Cardiac septum (tissue), 1 donor: ENCODE measurements around the gene APOL2. TPM values are rescaled to one million over a fixed set of nuclear protein-coding genes. Genes with fewer than 3 reads are reported as not detected.
"Not testable (repeated sequence)": the region's sequence is repeated elsewhere in the genome, so short reads cannot be mapped to it uniquely, and the experiment has no call there.

ENCODE experiments used
- DNase-seq: peaks from one replicate; pipeline ENCODE4 v3.0.0-alpha.2; 2020; ENCODE audit warnings: low spot score
- intact Hi-C: fragments of 100-400 bp; cut with DNase I; formaldehyde crosslinking; loops from one replicate; pipeline ENCODE4 v1.14.0; 2022
- total RNA-seq: library from RNA; stranded (reverse); fragmentation: NEBNext Ultra II Directional; extraction: Animal tissue kit (Norgen Biotek cat#: 25700); gene quantifications from one replicate; pipeline ENCODE4 v1.2.1, GENCODE V29; 2021
- donor health status: DM: no; HTN: no; CAD: no.

Gene APOL2
- total RNA-seq, 1 donor from 2014 or later: 47.9 TPM

DNA sequence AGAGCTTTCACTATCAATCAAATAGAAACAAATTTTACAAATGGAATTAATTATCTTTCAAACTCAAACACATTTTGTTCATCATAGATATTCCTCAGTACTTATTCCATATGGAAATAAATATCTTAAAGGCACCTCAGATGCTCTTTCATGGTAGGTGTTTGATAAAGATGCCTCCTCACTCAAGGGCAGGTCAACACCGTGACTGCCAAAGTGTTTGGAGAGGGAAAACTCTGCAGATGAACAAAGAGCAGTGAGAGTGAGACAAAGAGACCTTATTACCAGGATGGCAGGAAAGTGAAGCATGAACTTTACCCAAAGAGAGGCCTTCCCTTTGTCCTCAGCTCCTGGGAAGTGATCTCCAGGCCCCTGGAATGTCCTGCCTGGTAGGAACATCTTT, 11.0 kb downstream of the APOL2 start:
- DNase-seq, intact Hi-C loops: not testable (repeated sequence)

DNA sequence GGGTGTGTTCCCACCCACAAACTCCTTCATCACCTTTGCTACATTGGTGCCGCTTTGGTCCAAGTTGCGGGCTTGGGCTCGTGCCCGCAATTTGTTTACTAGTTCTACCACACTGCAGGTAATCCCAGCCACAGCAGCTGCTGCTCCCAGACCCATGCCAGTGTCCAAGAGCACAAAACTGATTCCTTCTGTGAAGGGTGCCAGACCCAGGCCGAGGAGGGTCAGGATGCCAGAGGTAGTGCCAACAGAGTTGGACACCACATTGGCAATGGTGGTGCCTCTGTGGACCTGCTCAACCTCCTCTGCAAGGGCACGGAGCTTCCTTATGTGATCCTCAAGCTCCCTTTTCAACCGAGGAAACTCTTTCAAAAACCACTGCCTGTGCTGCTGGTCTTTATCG, 11.5 kb downstream of the APOL2 start:
- DNase-seq: no peak
- intact Hi-C loops: no loop called here

DNA sequence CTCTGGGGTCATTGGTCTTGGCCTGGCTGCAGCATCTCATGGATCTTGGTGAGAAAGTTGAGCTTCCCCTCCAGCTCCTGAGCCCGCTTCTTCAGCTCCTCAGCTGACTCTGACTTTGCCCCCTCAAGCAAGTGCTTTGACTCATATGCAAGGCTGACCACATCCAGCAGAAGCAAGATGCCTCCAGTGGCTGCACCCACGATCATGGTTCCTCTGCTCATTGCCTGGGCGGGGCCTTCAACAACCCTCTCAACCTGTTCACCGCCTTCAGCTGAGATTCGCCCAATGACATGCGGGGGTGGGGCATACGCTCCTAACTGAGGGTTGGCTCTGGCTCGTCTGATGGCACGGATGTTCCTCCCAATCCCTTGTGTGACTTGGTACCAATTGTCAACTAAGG, 11.9 kb downstream of the APOL2 start:
- no peak for DNase-seq
- intact Hi-C loops: no loop called here

DNA sequence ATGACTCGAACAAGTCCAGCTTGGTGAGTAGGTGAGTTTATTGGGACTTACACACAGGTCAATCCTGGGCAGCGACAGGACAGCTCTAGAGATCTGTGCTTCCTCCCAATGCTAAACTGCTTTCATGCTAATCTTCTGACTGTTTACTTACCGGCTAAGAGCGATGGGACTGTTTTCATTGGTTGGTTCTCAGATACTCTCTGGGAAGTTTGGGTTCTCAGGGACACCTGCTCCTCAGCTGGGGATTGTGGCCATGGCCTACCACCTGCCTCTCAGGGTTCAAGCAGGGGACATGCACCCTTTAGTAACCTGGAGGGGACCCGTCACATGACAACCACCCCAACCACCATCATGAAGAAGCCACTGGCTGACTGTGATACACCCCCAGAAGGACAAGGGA, 13.1 kb downstream of the APOL2 start:
- DNase-seq: no peak
- intact Hi-C loops: no loop called here

DNA sequence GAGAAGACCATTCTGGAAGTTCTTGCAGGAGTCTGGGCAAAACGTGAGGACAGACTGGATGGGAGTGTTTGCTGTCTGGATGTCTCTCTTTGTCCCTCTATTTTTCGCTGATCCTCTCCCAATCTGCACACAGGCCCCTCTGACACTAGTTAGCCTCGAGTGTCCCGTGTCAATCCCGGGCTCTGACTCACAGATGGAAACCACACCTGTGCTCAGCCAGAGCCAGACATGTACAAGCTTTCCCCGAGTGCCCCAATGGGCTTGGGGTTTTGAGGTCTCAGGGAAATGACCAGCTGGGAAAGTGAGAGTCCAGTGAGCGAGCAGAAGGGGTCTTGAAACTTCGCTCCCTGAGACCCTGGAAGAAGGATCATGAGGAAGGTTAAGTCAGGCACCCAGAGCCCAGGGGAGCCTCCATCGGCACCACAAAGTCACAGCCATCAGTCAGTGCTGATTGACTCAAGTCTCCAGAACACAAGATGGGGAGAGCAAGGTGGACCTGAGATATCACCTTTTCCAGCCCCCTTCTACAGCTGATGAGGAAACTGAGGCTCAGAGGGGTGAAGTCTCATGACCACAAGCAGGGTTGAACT, 13.9 kb downstream of the APOL2 start:
- intact Hi-C loops: no loop called here
- DNase-seq: no peak

DNA sequence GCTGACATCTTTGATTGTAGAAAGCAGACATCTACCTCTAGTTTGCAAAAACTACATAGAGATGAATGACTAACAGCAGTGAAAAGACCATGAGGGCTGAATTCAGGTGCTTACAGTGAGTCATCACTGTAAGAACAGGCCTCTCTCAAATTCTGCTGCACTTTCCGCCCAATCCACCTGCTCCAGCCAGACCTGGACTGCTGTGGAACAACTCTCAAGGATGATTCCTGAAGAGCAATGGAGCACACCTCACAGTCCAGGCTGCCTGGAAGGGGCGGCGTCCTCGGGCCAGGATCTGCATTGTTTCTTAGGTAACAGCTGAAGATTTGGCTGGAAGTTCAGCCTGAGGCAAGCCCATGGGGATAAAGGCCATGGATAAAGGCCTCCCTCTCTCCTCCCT, 15.1 kb downstream of the APOL2 start:
- intact Hi-C loops: no loop called here

DNA sequence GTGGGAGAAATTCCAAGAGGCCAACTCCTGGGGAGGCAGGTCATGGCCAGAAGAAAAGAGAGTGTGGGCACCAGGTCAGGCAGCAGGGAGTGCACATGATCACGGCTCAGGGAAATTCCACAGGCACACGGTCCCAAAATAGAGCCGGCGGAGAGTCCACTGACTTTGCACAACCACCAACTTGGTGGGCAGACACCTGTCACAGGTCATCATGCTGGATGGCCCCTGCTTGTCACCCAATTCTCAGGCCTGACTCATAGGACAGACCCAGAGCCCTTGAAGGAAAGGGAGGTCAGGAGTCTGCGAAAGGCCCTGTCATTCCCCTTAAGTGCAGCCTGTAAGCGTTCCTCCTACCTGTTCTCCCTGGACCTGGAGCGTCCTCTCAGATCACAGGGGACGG, 15.8 kb downstream of the APOL2 start:
- intact Hi-C loops: no loop called here
- no peak for DNase-seq

More for the DNA sequence above, 15.1 kb downstream of the APOL2 start:
- DNase-seq: no peak

DNA sequence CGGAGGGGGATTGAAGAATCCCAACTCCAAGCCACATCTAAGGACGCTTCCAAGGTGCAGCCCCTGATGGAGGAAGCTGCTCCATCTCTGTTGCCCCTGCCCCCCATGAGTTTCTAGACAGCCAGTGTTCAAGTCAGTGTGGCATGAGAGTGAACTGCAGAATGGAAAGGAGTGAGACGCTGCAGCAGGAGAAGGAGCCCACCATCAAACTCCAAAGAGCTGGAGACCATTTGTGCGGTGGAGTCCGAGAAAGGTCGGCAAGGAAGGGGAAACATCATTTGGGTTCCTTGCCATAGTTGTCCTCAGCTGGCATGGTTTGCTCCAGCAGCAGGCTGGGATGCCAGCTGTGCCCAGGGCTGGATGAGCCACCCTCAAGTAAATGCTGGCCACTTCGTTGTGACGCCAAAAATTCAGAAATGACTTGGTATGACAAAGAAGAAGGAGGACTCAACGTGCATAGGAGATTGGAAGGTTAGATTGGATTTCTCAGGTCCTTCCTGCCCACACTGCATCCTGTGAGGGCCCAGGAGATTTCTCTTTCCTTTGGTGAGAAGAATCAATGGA, 16.4 kb downstream of the APOL2 start:
- no peak for DNase-seq
- intact Hi-C loops: no loop called here

DNA sequence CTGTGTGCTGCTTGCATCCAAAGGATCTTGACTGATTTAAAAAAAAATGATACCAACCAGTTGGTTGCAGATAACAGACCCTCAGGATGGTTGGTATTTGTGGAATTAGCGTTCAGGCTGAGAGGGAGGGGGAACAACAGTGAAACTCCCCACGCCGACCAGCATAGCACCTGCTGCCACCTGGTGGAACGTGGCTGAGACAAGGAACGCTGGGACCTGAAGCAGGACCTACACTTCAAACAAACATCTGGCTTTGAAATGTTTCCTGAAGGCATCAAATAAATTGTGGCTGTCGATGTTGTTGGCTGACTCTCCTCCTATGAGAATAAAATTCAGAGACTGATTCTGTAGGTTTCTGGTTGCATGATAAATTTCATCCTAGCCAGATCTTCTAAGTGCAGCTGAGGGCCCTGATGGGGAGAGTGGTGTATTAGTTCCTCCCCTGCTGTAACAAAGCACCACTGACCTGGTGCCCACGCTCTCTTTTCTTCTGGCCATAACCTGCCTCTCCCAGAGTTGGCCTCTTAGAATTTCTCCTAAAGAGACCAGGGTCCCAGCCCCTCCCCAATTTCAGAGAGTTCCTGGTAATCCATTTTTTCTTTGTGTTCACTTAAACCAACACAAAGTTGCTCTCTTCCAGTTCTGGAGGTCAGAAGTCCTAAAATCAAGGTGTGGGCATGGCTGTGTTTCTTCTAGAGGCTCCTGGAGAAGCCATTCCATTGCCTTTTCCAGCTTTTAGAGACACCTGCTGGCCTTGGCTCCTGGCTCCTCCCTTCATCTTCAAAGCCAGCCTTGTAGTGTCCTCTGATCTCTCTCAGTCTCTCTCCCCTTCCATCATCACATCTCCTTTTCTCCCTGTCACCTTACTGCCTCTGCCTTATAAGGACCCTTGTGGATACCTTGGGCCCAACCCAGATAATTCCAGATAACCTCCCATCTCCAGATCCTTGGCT, 17.3 kb downstream of the APOL2 start:
- intact Hi-C loops: no loop called here
- no peak for DNase-seq

DNA sequence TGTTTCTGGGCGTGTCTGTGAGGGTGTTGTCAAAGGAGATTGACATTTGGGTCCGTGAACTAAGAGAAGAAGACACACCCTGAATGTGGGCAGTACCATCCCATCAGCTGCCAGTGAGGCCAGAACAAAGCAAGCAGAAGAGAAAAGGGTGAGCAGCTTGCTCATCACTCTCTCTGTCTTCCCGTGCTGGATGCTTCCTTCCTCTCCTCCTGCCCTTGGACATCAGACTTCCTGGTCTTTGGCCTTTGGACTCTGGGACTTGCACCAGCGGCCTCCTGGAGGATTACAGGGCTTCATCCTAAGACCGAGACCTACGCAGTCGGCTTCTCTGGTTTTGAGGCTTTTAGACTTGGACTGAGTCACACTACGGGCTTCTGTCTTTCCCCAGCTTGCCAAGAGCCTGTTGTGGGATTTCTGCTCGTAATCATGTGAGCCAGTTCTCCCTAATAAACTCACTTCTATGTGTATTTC, 18.8 kb downstream of the APOL2 start:
- intact Hi-C loops: no loop called here
- DNase-seq: no peak

DNA sequence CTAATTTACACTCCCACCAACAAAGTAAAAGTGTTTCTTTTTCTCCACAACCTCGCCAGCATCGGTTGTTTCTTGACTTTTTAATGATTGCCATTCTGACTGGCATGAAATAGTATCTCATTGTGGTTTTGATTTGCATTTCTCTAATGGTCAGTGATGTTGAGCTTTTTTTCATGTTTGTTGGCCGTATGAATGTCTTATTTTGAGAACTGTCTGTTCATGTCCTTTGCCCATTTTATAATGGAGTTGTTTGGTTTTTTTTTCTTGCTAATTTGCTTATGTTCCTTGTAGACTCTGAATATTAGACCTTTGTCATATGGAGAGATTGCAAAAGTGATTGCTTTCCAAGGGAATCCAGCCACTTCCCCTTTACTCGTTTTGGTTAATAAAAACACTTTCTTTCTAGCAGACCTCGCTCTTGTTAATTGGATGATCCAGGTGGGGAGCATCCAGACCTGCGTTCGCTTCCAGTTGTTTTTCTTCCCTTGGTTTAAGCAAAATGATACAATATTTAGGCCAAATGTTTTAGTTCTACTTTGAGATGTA, 20.6 kb downstream of the APOL2 start:
- intact Hi-C loops: no loop called here
- DNase-seq: no peak

DNA sequence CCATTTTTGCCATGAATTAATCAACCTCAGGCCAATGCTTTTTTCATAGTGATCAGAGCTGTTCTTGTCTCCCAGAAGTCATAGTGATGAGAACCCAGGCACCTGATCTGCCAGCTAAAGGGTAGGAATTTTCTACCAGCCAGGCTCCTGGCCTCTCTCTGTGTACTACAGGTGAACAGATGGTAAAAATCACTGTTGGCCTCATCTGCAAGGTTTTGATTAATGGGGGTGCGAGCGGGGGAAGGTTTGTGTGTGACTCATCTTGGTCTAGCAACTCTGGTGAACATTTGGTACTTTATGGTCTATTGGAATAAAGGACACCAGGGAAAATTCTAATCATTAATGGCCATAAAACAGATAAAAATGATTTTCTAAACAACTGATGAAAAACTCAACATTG, 23.3 kb downstream of the APOL2 start:
- no peak for DNase-seq
- intact Hi-C loops: no loop called here

DNA sequence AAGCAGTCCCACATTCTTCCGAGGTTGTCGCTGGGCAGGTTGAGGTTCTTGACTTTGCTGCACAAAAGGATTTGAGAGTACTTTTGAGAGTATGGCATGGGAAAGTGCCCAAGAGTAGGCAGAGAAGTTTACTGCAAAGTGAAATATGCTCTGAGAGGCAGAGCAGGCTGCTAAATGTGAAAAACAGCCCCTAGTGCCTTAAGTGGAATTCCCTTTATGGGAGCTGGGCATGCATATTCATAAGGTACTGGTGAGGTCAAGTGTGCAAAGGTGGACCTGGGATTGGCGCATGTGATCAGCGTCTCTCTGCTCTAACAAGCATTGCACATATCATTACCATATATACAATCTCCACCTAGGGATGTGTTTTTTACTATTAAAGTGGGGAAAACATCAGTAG, 25.7 kb downstream of the APOL2 start:
- DNase-seq: no peak
- intact Hi-C loops: no loop called here

DNA sequence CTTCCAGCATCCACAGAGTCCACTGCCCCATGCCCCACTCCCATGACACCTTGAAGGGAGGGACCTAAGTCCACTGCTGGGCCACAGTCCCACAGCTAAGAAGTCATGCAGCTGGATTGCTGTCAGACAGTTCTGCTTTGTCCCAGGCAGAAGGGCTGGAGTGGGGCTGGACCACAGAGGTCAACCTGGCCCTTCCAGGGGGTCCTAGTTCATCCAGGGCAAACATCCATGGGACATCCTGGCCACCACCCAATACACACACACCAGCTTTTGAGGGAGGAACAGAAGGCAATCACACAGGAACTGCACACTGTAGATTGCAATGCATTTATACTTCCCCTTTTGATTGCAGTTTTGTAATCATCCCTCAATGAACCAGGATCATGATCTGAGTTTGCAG, 26.4 kb downstream of the APOL2 start:
- intact Hi-C loops: no loop called here
- DNase-seq: no peak

DNA sequence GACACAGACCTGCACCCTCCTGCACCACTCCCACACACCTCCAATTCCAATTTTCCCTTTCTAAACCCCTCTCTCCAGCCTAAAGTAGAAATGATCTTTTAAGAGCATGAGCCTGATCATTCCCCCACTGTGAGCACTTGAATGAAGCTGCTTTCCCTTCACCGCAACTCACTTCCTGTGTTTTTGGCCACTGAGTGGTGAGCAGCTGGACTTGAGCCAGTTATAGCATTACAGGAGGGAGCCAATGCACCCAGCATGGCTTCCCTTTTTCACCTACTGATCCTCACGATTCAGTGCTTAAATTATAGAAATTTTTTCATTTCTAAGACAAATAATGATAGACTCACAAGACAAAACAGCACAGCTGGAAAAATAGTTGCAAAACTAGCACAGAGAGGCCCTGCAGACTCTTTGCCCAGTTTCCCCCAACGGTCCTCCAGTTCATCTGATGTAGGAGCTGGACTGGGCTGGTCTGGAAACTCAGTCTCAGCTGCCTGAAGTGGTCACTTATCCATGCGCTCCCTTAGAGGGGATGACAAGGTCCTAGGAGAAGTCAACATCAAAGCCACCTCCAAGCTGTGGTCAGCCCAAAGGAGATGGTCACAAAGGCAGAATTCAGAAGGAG, 28.0 kb downstream of the APOL2 start:
- intact Hi-C loops: no loop called here
- no peak for DNase-seq

DNA sequence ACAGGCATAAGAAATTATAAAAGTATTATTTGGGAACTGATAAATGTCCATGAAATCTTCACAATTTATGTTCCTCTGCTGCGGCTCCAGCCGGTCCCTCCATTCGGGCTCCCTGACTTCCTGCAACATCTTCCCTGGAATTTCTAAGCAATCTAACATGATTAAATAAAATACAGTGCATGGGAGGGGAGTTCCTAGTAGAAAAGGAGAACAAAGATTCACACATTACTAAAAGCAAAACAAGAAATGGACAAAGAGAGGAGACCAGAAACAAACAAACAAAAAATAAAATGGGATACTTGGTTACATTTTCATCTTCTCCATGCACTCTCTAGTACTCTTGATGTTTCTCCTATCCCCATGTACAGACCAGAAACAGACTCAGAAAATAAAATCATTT, 29.1 kb downstream of the APOL2 start:
- DNase-seq: no peak
- intact Hi-C loops: no loop called here

DNA sequence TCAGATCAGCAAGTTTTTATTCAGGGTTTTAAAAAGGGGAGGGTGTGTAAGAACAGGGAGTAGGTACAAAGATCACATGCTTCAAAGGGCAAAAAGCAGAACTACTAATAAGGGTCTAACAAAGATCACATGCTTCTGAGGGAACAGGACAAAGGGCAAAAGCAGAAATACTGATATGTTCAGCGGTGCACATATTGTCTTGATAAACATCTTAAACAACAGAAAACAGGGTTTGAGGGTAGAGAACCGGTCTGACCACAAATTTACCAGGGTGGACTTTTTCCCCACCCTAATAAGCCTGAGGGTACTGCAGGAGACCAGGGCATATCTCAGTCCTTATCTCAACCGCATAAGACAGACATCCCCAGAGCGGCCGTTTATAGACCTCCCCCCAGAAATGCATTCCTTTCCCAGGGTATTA, 29.8 kb downstream of the APOL2 start:
- DNase-seq, intact Hi-C loops: not testable (repeated sequence)

DNA sequence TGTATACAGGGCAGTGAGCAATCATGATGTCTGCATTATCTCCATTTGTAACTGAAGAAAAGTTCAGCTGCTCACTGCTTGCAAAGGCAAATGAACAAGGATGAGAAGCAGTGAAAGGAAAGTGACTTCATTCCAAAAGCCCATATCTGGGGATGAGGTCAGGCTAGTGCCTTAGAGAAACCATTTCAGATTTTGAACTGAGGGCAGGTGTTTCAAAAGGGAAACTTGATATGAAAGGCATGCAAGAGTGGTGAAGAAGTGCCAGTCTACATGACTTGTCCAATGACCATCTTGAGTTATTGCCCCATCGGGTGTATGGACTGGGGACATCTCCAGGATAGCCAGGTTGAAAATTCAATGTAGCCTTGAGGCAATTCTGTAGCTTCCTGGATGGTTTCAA, 30.4 kb downstream of the APOL2 start:
- intact Hi-C loops: no loop called here
- no peak for DNase-seq

DNA sequence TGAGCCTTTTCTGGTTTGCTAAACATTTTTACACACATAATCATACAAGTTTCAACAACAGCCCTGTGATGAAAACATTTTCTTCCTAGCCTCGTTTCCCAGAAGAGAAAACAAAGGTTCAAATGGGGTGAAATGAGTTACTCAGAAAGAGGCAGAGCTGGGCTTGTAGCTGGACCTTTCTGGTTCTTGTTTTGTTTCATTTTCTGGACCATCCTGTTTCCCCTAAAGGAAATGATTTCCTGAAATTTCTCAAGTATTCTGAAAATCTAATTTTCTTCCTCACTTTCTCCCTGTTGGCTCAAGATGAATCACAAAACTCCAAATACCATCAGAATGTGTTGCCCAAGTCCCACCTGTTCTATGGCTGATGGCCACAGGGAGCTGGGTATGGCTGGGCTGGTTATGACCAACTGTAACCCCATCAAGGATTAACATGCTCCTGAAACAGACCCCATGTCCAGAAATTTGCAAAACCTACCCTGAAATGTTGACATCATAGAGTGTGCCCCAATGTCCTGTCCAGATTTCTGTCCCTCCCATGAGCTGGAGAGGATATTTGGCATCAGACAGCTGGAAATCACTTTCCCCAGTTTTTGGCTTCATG, 31.1 kb downstream of the APOL2 start:
- intact Hi-C loops: no loop called here
- no peak for DNase-seq

DNA sequence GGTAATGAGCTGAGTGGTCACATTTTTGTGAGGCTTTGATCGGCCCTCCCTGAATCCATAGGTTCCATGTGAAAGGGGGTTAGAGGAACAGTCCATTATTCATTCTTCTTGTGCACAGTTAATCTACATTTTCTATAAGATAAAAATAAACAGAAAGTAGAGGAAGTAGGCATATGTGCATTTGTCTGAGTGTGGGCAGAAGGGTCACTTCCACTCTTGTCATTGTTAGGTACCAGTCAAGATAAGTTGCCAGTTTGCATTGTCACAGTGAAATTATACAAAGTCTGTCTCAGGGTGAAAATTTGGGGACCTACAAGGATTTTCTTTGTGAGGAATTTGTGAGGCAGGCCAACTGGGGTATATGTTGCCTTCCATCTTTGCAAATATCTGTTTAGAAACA, 33.1 kb downstream of the APOL2 start:
- intact Hi-C loops: no loop called here
- no peak for DNase-seq
